HFFc6 (cell line): ENCODE results near the gene SRGAP3. TPM values are rescaled to one million over a fixed set of nuclear protein-coding genes. Genes with fewer than 3 reads are reported as not detected.
A peak's percentile ranks its signal among the peaks of the same experiment; 100 is the strongest.

Source experiments
- DNase-seq: peaks from one replicate; pipeline ENCODE4 v3.0.0-alpha.2; 2018
- H3K27ac Mint-ChIP-seq: 2 replicates; pipeline ENCODE4 v1.8.0; 2020; ENCODE audit warnings: mild to moderate bottlenecking, mixed read lengths
- H3K27me3 Mint-ChIP-seq: 2 replicates; pipeline ENCODE4 v1.8.0; 2021; ENCODE audit warnings: mild to moderate bottlenecking, moderate library complexity, mixed read lengths; ENCODE audit not compliant: insufficient read depth
- H3K36me3 Mint-ChIP-seq: 2 replicates; pipeline ENCODE4 v1.8.0; 2021; ENCODE audit warnings: low read depth, mixed read lengths
- H3K4me1 Mint-ChIP-seq: 2 replicates; pipeline ENCODE4 v1.8.0; 2020; ENCODE audit warnings: low read depth, mixed read lengths
- H3K4me3 Mint-ChIP-seq: 2 replicates; pipeline ENCODE4 v1.8.0; 2020; ENCODE audit warnings: mild to moderate bottlenecking, moderate library complexity, mixed read lengths
- H3K9me3 Mint-ChIP-seq: 2 replicates; pipeline ENCODE4 v1.8.0; 2020; ENCODE audit warnings: mild to moderate bottlenecking, mixed read lengths
- CTCF ChIP-seq: fragments of 200-600 bp; sonication (generic); IDR thresholded peaks from 2 replicates; pipeline ENCODE4 v1.5.0; 2021; ENCODE audit warnings: antibody characterized with exemption, mild to moderate bottlenecking
- total RNA-seq, 6 experiments: library from RNA; stranded (reverse); fragmentation: NEBNext Ultra II Directional; extraction: Animal tissue kit (Norgen Biotek cat#: 25700); gene quantifications; 2 replicates in 1 of 6; 3 replicates in 5 of 6; pipeline ENCODE4 v1.2.3, GENCODE V29; 2021

SRGAP3 gene
- total RNA-seq, 6 experiments from 2014 or later = 0.23 to 0.92 (median 0.77) TPM

DNA sequence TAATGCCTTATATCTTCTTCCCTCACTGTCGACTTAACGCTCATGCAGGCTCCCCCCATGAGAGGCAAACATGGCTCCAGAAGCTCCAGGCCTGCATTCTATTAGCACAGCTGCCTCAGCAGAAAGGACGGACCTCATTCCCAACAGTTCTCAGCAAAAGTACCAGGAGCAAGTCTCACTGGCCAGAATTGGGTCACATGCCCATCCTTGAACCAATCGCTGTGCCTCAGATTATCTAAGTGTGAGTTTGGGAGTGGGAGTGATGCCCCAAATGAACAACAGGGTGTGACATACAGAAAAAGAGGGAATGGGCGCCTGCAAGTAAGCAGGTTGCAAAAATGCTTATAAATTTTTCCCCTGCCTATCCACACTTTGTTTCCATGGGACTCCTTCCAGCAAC is 281.9 kb downstream of the SRGAP3 start:
- Mint-ChIP-seq H3K36me3 (no peaks in the 10 kb centered on the region), H3K9me3 (no peaks in the 10 kb centered on the region), H3K4me3 (no peak overlapping the region), H3K27ac (no peak overlapping the region), H3K27me3 (peaks cover 1% of the 10 kb centered on the region; the same call in 1 of the 2 replicates), H3K4me1 (peaks cover 40% of the 10 kb centered on the region)
- TF ChIP-seq CTCF = no peak
- no peak for DNase-seq

- no peak for DNase-seq
- Mint-ChIP-seq H3K9me3 (no peaks in the 10 kb centered on the region), H3K27me3 (peaks cover 1% of the 10 kb centered on the region; the same call in 1 of the 2 replicates), H3K27ac (peak overlapping the region; percentile 21; the same call in 1 of the 2 replicates), H3K36me3 (no peaks in the 10 kb centered on the region), H3K4me3 (no peak overlapping the region), H3K4me1 (peaks cover 47% of the 10 kb centered on the region)
- no peak for TF ChIP-seq CTCF
These were observed 282.6 kb downstream of the SRGAP3 start for GRCh38 chr3:8966820-8967348.

DNA sequence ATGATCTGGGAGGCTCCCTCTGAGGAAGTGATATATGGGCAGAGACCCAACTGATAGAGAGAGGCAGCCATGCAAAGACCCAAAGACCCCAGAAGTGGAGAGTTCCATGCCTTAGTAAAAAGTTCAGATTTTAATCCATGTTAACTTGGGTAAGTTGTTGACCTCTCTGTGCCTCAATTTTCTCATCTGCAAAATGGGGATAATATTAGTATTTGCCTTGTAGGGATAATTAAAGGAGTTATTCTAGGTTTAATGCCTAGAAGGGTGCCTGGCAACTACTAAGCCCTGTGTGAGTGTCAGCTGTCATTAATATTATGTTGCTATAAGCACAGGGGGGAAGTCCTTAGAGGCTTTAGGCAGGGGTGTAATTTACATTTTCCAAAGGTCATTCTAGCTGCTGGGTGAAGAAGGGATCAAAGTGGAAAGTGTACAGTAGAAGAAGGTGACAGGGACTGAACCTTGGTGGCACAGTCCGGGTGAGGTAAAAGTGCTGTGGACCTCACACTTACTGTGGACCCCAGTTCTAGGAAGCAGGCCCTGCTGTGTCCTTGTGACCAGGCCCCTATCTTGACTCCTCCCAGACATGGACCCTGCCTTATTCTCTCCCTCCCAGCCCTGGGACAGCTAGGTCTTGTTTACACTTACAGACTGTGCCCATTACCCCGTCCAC is 283.2 kb downstream of the SRGAP3 start:
- TF ChIP-seq CTCF = no peak
- H3K4me3 Mint-ChIP-seq = no peak overlapping the region
- H3K36me3 Mint-ChIP-seq = peaks cover 3% of the 10 kb centered on the region
- no peaks in the 10 kb centered on the region for H3K9me3 Mint-ChIP-seq
- peaks cover 51% of the 10 kb centered on the region for H3K4me1 Mint-ChIP-seq
- H3K27ac Mint-ChIP-seq = peak overlapping the region; percentile 21; the same call in 1 of the 2 replicates
- H3K27me3 Mint-ChIP-seq = peaks cover 1% of the 10 kb centered on the region; the same call in 1 of the 2 replicates
- DNase-seq = no peak

- peaks cover 63% of the 10 kb centered on the region for H3K4me1 Mint-ChIP-seq
- TF ChIP-seq CTCF = no peak
These were observed 284.7 kb downstream of the SRGAP3 start for GRCh38 chr3:8964436-8965370.

GRCh38 chr3:8963137-8963853 is 286.2 kb downstream of the SRGAP3 start, which contains the start of gene RAD18:
TSS of gene RAD18 (minus strand) at chr3:8963472. CDS start at chr3:8963385, 87 bp downstream.
- H3K4me1 Mint-ChIP-seq = peaks cover 77% of the 10 kb centered on the region
- peak within 1 kb of the TSS; percentile 97 for H3K4me3 Mint-ChIP-seq
- peaks cover 32% of the 10 kb centered on the region for H3K36me3 Mint-ChIP-seq
- peak within 1 kb of the TSS; percentile 88 for H3K27ac Mint-ChIP-seq
- H3K27me3 Mint-ChIP-seq = peaks cover 1% of the 10 kb centered on the region; the same call in 1 of the 2 replicates
- DNase-seq = peak; percentile 82
- H3K9me3 Mint-ChIP-seq = no peaks in the 10 kb centered on the region
- no peak for TF ChIP-seq CTCF

More at GRCh38 chr3:8964436-8965370, 284.7 kb downstream of the SRGAP3 start:
- Mint-ChIP-seq H3K27me3 (peaks cover 1% of the 10 kb centered on the region; the same call in 1 of the 2 replicates), H3K36me3 (peaks cover 18% of the 10 kb centered on the region), H3K9me3 (no peaks in the 10 kb centered on the region), H3K27ac (peak overlapping the region; percentile 88), H3K4me3 (peak overlapping the region; percentile 97)
- peak; percentile 84 for DNase-seq
